NB4 (cell line): ENCODE data around the gene LIMS1.
A peak's percentile ranks its signal among the peaks of the same experiment; 100 is the strongest.

Experiments
- DNase-seq: peaks from one replicate; pipeline ENCODE4 v3.0.0; 2010; ENCODE audit warnings: low read depth
- H3K4me3 ChIP-seq: one replicate; pipeline ENCODE4 v1.5.1; 2011; ENCODE audit warnings: mild to moderate bottlenecking, low read depth, low read length, moderate library complexity
- MAX ChIP-seq: IDR thresholded peaks from 2 replicates; pipeline ENCODE4 v1.6.1; 2011; ENCODE audit warnings: low read depth, low read length
- MYC ChIP-seq: IDR thresholded peaks from 2 replicates; pipeline ENCODE4 v1.6.1; 2011; ENCODE audit warnings: low read depth, low read length
- POLR2A ChIP-seq: IDR thresholded peaks from 2 replicates; pipeline ENCODE4 v1.6.1; 2011; ENCODE audit warnings: mild to moderate bottlenecking; ENCODE audit not compliant: insufficient read length; ENCODE audit errors: extremely low read depth
- TF ChIP-seq, protein P1 (sequence below): IDR thresholded peaks from one replicate; pipeline ENCODE4 v1.5.1; 2012; ENCODE audit warnings: low read depth, low read length

Gene LIMS1

DNA sequence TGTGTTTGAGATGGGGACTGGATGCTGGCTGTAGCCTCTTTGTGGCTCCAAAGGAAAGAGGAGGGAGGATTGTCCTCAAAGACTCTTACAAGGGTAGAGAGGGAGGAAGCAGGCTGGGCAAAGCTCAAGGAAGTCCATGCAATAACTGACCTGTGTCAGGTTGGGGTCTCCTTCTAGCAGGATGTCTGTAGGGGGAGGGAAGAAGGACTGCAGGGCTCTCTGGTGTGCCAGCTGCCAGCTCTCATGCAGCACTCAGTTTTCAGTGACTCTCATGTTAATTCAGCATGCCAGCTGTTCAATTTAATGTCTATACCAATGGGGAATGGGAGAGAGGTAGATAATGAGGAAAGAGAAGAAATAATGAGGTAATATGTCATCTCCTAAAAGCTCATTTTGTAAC, 99.7 kb downstream of the LIMS1 start:
- H3K4me3 ChIP-seq: no peak overlapping the region
- DNase-seq: no peak
- TF ChIP-seq, protein P1, sequence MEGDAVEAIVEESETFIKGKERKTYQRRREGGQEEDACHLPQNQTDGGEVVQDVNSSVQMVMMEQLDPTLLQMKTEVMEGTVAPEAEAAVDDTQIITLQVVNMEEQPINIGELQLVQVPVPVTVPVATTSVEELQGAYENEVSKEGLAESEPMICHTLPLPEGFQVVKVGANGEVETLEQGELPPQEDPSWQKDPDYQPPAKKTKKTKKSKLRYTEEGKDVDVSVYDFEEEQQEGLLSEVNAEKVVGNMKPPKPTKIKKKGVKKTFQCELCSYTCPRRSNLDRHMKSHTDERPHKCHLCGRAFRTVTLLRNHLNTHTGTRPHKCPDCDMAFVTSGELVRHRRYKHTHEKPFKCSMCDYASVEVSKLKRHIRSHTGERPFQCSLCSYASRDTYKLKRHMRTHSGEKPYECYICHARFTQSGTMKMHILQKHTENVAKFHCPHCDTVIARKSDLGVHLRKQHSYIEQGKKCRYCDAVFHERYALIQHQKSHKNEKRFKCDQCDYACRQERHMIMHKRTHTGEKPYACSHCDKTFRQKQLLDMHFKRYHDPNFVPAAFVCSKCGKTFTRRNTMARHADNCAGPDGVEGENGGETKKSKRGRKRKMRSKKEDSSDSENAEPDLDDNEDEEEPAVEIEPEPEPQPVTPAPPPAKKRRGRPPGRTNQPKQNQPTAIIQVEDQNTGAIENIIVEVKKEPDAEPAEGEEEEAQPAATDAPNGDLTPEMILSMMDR: no peak
- TF ChIP-seq POLR2A: no peak
- TF ChIP-seq MAX: no peak
- no peak for TF ChIP-seq MYC

DNA sequence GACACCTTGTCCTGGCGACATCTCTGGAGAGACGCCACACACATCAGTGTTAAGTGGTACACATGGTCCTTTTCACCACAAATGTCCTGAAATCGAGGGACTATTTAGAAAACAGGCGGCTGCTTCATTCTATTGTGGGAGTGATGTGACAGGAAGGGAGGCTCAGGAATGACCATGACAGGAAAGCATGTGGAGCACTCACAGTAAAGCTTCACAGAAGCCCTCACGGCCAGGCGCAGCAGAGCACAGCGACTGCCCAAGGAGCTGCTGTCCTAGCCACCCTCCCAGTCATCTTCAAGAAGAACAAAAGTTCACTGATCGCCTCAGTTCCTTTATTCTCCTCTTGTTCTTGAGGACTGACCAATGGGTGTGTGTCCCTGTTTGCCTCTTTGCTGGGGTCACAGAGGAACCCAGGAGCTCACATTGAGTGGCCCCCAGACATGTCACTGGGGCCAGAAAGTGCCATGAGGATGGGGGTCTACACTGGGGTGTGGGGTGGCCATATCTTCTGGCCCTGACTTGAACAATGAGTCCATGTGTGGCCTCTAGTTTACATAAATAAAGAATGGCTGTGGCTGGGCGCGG, 100.4 kb downstream of the LIMS1 start:
- no peak overlapping the region for H3K4me3 ChIP-seq
- no peak for DNase-seq
- no peak for TF ChIP-seq MYC
- no peak for TF ChIP-seq MAX

- no peak overlapping the region for H3K4me3 ChIP-seq
- TF ChIP-seq MYC (no peak), POLR2A (no peak), MAX (no peak)
- TF ChIP-seq, protein P1: no peak
- DNase-seq: no peak
Observed at GRCh38 chr2:108635630-108636354, 101.5 kb downstream of the LIMS1 start.

GRCh38 chr2:108637304-108637669, 103.0 kb downstream of the LIMS1 start:
- H3K4me3 ChIP-seq: no peak overlapping the region
- TF ChIP-seq MYC (no peak), POLR2A (no peak), MAX (no peak)
- TF ChIP-seq, protein P1: no peak
- peak; percentile 79 for DNase-seq

DNA sequence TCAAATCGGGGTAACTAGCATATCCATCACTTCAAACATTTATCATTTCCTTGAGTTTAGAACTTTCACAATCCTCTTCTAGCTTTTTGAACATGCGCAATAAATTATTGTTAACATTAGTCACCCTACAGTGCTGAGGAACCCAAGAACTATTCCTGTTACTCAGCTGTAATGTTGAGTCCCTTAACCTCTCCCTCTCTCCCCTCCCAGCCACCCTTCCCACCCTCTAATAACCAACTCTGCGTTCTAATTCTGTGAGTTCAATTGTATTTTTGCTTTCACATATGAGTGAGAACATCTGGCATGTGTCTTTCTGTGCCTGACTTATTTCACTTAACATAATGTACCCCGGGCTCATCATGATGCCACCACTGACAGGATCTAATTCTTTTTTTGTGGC, 106.5 kb downstream of the LIMS1 start:
- TF ChIP-seq POLR2A: no peak
- TF ChIP-seq MYC: no peak
- TF ChIP-seq MAX: no peak
- TF ChIP-seq, protein P1: no peak
- DNase-seq: peak; percentile 46
- H3K4me3 ChIP-seq: no peak overlapping the region

DNA sequence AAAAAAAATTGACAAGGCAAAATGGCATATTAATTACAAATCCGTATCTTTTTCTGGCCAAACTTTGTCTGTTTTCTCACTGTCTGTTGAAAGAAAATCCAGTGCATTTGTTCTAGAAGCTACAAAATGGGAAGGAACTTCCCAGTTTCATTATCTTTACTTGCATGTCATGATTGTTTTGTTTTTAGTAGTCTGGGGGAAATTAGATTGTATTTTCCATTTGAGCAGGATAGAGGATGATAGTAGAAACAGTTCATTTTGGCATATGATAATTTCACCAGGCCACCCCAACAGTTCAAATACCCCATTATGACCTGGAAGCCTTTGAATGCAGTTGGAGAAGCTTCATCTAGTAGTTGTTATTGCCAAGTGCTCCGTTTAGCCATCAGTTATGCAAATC, 107.5 kb downstream of the LIMS1 start:
- no peak for DNase-seq
- no peak overlapping the region for H3K4me3 ChIP-seq
- no peak for TF ChIP-seq POLR2A
- no peak for TF ChIP-seq MAX
- TF ChIP-seq, protein P1: no peak
- TF ChIP-seq MYC: no peak
